Measurements from ENCODE around the gene FAM50B. TPM values are rescaled to one million over a fixed set of nuclear protein-coding genes. Genes with fewer than 3 reads are reported as not detected.

The FAM50B gene
- total and polyA plus RNA-seq, 2 of the 13 experiments (the other 11 are each of a cell fraction or from before 2014, with no cell fraction given) = 0.05 TPM; not detected in 1

DNA sequence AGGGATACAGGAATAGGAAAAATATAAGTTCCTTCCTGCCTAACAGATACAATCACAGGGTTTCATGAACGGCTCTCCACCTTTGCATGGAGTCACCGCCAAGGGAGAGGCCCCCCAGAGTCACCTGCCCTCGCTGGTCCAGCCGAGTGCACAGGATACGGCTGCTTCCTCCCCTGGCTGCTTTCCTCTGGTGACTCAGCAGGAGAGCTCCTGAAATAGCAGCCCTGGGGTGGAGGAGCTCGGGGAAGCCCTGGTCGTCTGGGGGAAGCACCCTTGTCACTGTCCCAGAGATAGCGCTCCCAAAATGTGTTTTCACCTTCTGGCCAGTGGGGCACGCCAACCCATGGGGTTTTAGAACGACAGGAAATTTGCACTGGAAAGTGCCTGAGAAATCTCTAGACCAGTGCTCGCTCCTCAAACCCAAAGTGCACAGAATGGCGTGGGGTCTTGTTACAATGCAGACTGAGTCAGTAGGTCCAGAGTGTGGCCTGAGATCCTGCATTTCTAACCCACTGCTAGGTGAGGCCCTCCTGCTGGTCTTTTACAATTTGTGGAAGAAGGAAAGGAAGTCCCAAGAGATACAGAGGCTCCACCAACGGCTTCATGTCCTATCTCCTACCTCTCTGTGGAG lies 35.9 kb upstream of the FAM50B start (continued):
- TF ChIP-seq YY1 (IDR thresholded peaks at IDR 0.05; ENCODE audit: insufficient read depth, insufficient replicate concordance, low read depth, low read length) = no peak
- TF ChIP-seq HNRNPL (IDR thresholded peaks at IDR 0.05; ENCODE audit: low read depth, low read length) = no peak
- no peak for TF ChIP-seq ZFP36 (IDR thresholded peaks at IDR 0.05; ENCODE audit: borderline replicate concordance, low read depth, low read length, partially characterized antibody)
- no peak for TF ChIP-seq CENPT (CRISPR knock-in tag; IDR thresholded peaks at IDR 0.05; ENCODE audit: low read depth)
- TF ChIP-seq ZFP37 (CRISPR knock-in tag; IDR thresholded peaks at IDR 0.05; ENCODE audit: borderline replicate concordance) = no peak
- no peak for TF ChIP-seq KAT7 (CRISPR knock-in tag; IDR thresholded peaks at IDR 0.05; ENCODE audit: borderline replicate concordance)
- TF ChIP-seq ZBTB7A (CRISPR knock-in tag; IDR thresholded peaks at IDR 0.05) = no peak
- 0 out of 2 replicates have a peak, but pooled peaks have one; percentile 32 for TF ChIP-seq SP4 (CRISPR knock-in tag; IDR thresholded peaks at IDR 0.05)
- TF ChIP-seq MBNL3 (CRISPR knock-in tag; conservative IDR thresholded peaks at IDR 0.05) = no peak
- TF ChIP-seq HCFC1 (IDR thresholded peaks at IDR 0.05; ENCODE audit: low read depth, low read length) = no peak
- no peak for TF ChIP-seq SIX1 (CRISPR knock-in tag; IDR thresholded peaks at IDR 0.05; ENCODE audit: borderline replicate concordance)
- TF ChIP-seq, protein P1, sequence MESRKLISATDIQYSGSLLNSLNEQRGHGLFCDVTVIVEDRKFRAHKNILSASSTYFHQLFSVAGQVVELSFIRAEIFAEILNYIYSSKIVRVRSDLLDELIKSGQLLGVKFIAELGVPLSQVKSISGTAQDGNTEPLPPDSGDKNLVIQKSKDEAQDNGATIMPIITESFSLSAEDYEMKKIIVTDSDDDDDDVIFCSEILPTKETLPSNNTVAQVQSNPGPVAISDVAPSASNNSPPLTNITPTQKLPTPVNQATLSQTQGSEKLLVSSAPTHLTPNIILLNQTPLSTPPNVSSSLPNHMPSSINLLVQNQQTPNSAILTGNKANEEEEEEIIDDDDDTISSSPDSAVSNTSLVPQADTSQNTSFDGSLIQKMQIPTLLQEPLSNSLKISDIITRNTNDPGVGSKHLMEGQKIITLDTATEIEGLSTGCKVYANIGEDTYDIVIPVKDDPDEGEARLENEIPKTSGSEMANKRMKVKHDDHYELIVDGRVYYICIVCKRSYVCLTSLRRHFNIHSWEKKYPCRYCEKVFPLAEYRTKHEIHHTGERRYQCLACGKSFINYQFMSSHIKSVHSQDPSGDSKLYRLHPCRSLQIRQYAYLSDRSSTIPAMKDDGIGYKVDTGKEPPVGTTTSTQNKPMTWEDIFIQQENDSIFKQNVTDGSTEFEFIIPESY (CRISPR knock-in tag; IDR thresholded peaks at IDR 0.05) = peak; percentile 54; the same call in 1 of the 2 replicates
- no peak for TF ChIP-seq SNAI1 (CRISPR knock-in tag; IDR thresholded peaks at IDR 0.05; ENCODE audit: borderline replicate concordance)
- no peak for TF ChIP-seq ZKSCAN8 (CRISPR knock-in tag; IDR thresholded peaks at IDR 0.05; ENCODE audit: borderline replicate concordance)
- TF ChIP-seq STAT6 (CRISPR knock-in tag; IDR thresholded peaks at IDR 0.05; ENCODE audit: borderline replicate concordance) = no peak
- no peak for TF ChIP-seq ZNF549 (CRISPR knock-in tag; IDR thresholded peaks at IDR 0.05)
- TF ChIP-seq, protein P2, sequence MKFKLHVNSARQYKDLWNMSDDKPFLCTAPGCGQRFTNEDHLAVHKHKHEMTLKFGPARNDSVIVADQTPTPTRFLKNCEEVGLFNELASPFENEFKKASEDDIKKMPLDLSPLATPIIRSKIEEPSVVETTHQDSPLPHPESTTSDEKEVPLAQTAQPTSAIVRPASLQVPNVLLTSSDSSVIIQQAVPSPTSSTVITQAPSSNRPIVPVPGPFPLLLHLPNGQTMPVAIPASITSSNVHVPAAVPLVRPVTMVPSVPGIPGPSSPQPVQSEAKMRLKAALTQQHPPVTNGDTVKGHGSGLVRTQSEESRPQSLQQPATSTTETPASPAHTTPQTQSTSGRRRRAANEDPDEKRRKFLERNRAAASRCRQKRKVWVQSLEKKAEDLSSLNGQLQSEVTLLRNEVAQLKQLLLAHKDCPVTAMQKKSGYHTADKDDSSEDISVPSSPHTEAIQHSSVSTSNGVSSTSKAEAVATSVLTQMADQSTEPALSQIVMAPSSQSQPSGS (CRISPR knock-in tag; IDR thresholded peaks at IDR 0.05) = no peak
- TF ChIP-seq ERF (CRISPR knock-in tag; IDR thresholded peaks at IDR 0.05) = peak; percentile 45; the same call in 1 of the 2 replicates
- TF ChIP-seq BCL6 (CRISPR knock-in tag; IDR thresholded peaks at IDR 0.05) = no peak
- 0 out of 2 replicates have a peak, but pooled peaks have one; percentile 42 for TF ChIP-seq ELF3 (CRISPR knock-in tag; IDR thresholded peaks at IDR 0.05)
- TF ChIP-seq BORCS8-MEF2B (CRISPR knock-in tag; IDR thresholded peaks at IDR 0.05) = no peak
- TF ChIP-seq ZNF280D (CRISPR knock-in tag; IDR thresholded peaks at IDR 0.05) = no peak

All from HepG2 (cell line).